Measurements from ENCODE around the gene PILRB. TPM values are rescaled to one million over a fixed set of nuclear protein-coding genes. Genes with fewer than 3 reads are reported as not detected.
A peak's percentile ranks its signal among the peaks of the same experiment; 100 is the strongest.
"Not testable (repeated sequence)": the region's sequence is repeated elsewhere in the genome, so short reads cannot be mapped to it uniquely, and the experiment has no call there.

PILRB gene
- total RNA-seq, 1 donor from 2014 or later = 8.8 TPM

DNA sequence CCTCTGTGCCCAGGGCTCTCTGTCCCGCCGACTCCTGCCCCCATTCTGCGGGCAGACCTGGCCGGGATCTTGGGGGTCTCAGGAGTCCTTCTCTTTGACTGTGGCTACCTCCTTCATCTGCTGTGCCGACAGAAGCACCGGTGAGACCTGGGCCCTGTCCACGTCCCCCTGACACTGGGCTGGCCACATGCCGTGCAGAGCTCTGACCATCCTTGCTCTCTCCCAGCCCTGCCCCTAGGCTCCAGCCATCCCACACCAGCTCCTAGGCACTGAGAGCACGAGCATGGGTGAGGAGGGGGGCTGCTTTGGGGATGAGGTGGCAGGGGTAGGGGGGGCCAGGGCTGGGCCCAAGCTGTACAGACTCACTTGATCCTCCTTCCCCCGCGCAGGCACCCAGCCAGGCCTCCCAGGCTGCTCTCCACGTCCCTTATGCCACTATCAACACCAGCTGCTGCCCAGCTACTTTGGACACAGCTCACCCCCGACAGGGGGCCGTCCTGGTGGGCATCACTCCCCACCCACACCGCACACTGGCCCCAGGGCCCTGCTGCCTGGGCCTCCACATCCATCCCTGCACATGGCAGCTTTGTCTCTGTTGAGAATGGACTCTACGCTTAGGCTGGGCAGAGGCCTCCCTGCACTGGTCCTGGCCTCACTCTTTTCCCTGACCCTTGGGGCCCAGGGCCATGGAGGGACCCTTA, 4.8 kb upstream of the PILRB start:
- intact Hi-C loops (cut with DNase I) = no loop called here
- ATAC-seq (ENCODE audit: poor library complexity) (peak; percentile 8), DNase-seq (no peak)

DNA sequence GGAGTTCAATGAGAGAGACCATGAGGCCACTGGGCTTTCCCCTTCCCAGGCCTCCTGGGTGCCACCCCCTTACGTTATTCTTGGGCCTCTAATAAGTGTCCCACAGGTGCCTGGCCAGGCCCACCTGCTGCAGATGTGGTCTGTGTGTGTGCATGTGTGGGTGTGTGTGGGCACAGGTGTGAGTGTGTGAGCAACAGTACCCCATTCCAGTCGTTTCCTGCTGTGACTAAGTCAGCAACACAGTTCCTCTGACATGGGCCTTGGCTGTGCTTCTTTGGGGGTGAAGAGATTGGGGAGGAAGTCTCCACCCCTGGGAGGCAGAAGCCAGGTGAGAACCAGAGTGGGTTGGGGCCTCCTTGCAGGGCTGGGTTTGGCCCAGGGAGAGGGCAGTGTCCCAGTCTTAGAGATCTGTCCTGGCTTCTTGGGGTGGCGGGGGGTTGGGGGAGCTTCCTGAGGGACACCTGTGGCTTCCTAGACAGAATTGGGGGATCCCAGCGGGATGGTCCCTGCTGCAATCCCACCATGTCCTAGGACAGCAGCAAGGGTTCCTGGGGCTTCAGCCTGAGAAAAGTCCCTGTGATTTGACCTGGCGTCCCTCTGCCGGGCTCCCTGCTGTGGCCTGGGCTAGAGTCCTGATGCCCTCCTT, 4.1 kb upstream of the PILRB start:
- DNase-seq = no peak
- ATAC-seq (ENCODE audit: poor library complexity) = no peak
- intact Hi-C loops (cut with DNase I) = no loop called here

DNA sequence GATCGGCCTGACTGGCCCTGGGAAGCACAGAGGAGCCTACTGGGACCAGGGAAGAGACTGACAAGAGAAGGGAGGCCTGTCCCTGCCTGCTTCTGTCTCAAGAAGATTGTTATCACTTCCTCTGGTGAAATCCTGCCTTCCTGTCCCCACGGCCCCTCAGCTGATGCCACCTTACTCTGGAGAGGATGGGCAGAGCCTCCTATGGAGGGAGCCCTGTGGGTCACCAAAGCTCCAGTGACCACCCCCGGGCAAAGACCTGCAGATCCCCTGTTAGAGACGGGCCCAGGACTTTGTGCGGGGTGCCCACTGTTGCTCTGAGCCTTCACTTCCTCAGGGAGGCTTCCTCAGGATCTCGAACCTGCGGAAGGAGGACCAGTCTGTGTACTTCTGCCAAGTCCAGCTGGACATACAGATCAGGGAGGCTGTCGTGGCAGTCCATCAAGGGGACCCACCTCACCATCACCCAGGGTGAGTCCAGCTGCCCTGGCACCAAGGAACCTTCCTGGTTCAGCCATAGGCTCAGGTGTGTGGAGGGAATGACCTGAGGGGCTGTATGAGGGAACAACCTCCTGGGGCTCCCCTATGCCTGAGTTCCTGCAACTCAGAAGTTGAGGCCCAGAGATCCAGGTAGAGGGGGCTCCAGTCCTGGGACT, 1.4 kb upstream of the PILRB start:
- DNase-seq = no peak
- no peak for ATAC-seq (ENCODE audit: poor library complexity)
- intact Hi-C loops (cut with DNase I) = no loop called here

DNA sequence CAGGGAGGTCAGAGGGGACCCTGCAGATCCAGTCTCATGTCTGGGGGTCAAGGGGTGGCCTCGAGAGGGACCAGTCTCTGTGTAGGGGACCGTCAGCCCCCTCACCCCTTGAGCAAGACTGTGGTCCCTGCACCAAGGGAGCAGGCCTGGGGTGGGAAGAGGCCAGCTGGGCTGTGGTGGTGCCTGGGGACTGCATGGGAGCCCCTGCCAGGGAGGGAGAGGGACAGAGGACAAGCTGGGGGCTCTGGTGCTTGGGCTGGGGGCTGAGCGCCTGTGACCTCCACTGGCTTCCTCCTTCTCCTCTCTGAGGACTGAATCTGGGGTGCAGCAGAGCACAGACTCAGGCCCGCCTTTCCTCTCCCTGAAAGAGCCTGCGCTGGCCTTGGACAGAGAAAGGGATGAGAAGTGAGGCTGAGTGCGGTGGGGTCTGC, 771 bp upstream of the PILRB start:
- DNase-seq (no peak), ATAC-seq (ENCODE audit: poor library complexity) (no peak)

DNA sequence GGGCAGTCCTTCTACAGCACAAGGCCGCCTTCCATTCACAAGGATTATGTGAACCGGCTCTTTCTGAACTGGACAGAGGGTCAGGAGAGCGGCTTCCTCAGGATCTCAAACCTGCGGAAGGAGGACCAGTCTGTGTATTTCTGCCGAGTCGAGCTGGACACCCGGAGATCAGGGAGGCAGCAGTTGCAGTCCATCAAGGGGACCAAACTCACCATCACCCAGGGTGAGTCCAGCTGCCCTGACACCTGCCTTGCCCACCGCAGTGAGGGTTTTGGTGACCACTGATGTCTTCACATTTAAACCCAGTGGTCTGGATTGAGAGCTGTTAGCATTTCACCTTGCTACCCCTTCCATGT, 918 bp downstream of the PILRB start:
- no peak for DNase-seq
- ATAC-seq (ENCODE audit: poor library complexity) = no peak
- intact Hi-C loops (cut with DNase I) = no loop called here

More for the DNA sequence above, 771 bp upstream of the PILRB start:
- intact Hi-C loops (cut with DNase I) = no loop called here

DNA sequence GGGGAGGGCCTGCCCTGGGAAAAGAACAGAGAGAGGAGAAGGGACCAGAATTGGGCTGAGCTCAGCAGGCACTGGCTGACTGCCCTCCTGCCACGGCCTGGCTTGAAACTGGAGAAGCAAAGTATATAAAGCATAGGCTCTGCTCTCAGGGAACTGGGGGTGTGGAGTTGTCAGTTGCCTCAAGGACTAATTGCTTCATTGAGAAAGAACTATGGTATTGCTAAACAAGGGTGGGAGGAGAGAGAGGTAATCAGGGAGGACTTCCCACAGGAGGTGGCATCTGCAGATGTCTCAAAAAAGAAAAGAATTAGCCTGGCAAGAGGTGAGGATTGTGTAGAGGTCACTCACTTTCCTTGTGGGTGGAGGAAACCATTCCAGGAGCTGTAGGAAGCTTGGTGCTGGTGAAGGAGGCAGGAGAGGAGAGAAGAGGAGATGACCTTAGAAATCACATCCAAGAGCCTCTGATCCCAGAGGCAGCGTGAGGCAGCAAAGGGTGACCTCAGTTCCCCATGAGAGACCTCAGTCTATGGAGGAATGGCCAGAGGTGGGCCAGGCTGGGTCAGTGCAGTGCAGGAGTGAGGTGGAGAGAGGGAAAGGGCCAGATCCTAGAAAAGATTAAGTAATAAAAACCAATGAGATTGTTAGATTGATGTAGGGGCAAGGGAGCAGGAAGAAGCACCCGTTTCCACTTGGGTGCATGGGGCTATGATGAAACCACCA, 2.4 kb downstream of the PILRB start:
- DNase-seq (no peak), ATAC-seq (ENCODE audit: poor library complexity) (no peak)
- intact Hi-C loops (cut with DNase I) = no loop called here

DNA sequence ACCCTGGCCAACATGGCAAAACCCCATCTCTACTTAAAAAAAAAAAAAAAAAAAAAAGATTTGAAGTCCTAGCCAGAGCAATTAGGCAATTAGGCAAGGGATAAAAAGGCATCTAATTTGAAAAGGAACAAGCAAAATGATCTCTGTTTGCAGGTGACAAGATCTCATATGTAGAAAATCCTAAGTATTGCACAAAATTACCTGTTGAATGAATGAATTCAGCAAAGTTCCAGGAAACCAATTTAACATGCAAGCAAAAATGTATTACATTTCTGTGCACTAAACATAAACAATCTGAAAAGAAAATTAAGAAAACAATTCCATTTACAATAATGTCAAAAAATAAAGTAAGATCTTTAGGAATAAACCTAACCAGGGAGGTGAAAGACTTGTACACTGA, 5.2 kb downstream of the PILRB start:
- DNase-seq (no peak), ATAC-seq (ENCODE audit: poor library complexity) (no peak)
- intact Hi-C loops (cut with DNase I) = no loop called here

DNA sequence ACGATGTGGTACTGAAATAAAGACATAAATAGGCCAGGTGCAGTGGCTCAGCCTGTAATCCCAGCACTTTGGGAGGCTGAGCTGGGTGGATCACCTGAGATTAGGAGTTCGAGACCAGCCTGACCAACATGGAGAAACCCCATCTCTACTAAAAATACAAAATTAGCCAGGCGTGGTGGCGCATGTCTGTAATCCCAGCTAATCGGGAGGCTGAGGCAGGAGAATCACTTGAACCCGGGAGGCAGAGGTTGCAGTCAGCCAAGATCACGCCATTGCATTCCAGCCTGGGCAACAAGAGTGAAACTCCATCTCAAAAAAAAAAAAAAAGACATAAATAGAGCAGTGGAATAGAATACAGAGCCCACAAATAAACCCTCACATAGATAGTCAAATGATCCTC, 5.9 kb downstream of the PILRB start:
- intact Hi-C loops (cut with DNase I); ATAC-seq (ENCODE audit: poor library complexity); DNase-seq: not testable (repeated sequence)

DNA sequence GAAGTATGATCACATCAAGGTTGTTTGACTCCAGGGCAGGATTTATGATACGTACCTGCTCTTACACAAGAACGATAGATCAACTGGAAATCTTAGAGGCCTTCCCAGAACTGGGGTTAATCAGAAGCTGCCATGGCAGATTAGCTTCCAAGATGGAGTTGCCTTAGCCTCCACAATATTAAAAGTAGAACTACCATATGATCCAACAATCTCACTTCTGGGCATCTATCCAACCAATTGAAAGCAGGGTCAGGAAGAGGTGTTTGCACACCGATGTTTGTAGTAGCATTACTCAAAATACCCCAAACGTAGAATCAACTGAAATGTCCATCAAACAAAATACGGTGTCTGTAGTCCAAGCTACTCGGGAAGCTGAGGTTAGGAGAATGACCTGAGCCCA, 6.6 kb downstream of the PILRB start:
- DNase-seq (no peak), ATAC-seq (ENCODE audit: poor library complexity) (no peak)
- intact Hi-C loops (cut with DNase I) = no loop called here

DNA sequence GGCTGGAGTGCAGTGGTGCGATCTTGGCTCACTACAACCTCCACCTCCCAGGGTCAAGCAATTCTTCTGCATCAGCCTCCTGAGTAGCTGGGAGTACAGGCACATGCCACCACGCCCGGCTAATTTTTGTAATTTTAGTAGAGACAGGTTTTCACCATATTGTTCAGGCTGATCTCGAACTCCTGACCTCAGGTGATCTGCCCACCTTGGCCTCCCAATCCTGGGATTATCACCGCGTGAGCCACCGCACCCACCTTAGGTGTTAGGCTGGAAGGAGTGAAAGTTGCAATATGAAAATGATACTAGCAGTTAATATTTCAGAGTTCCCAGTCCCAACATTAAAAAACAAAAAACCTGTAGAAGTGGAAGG, 8.1 kb downstream of the PILRB start:
- DNase-seq; intact Hi-C loops (cut with DNase I); ATAC-seq (ENCODE audit: poor library complexity): not testable (repeated sequence)

DNA sequence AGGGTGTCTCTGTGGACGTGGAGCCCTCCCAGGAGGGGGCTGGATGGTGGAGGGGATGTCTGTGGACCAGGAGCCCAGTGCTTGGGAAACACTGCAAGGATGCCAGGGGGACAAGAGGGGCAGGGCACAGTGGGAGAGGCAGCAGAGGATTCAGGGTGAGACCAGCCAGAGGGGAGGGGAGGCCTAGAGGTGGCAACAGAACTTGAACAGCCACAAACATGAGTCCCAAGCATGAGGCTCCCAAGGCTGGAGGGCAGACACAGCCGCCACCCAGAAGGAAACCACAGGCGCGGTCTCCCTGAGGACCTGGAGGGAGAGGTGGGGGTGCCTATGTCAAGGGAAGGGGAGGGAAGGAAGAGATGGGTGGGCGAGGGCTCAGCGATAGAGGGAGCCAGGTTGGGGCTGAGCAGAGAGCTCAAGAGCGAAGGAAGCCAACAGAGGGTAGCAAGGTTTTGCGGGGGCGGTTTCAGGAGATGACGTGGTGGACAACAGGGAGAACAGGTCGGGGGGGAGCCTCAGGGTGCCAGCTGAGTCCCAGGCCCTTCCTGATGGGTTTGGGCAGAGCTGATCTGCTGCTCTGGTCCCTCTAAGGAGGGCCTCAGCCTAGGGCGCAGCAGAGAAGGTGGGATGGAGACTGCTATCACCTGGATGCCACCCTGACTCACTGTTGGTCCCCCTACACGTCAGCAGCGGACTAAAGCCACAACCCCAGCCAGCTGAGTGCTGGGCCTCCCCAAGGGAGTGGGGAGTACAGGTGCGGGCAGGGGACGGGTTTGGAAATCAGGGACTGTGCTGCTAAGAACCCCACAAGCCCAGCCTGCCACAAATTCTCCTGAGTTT, 8.7 kb downstream of the PILRB start:
- ATAC-seq (ENCODE audit: poor library complexity) (no peak), DNase-seq (no peak)
- intact Hi-C loops (cut with DNase I) = no loop called here

DNA sequence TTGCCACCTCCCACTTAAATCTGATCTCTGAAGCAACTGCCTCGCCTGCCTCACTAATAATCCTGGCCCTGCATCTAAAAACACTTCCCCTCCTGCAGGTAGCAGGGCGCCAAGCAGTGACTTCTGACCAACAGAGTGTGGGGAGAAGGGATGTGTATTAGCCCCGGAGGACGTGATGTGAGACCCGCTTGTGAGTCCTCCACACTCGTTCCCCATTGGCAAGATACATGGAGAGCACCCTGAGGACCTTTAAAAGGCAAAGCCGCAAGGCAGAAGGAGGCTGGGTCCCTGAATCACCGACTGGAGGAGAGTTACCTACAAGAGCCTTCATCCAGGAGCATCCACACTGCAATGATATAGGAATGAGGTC, 9.3 kb downstream of the PILRB start:
- DNase-seq (no peak), ATAC-seq (ENCODE audit: poor library complexity) (no peak)
- intact Hi-C loops (cut with DNase I) = no loop called here

DNA sequence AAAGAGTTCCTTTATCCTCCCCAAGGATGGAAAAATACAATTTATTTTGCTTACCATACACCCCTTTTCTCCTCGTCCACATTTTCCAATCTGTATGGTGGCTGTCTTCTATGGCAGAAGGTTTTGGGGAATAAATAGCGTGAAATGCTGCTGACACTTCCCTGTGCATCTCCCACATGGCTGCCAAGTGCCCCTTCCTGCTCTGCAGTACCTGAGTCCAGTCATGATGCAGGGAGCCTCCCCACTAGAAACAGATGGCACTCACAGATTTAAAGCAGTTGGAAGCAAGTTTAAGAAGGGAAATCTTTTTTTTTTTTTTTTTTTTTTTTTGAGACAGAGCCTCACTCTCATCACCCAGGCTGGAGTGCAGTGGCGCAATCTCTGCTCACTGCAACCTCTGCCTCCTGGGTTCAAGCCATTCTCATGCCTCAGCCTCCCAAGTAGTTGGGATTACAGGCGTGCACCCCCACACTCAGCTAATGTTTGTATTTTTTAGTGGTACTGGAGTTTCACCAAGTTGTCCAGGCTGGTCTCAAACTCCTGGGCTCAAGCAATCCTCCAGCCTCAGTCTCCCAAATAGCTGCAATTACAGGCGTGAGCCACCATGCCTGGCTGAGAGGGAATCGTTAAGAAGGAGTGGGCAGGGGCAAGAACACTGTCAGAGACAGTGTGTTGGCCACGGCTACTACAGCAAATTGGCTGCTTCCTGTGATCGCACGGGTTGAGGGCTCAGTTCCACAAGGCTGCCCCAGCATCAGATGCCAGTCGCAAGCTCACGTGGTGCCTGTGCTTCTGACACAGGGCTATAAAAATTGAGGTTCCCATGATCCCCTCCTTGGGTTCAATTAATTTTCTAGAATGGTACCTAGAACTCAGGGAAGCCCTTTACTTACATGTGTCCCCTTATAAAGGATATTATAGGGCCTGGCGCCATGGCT, 10.0 kb downstream of the PILRB start:
- ATAC-seq (ENCODE audit: poor library complexity) = no peak
- intact Hi-C loops (cut with DNase I) = no loop called here
- DNase-seq = no peak

DNA sequence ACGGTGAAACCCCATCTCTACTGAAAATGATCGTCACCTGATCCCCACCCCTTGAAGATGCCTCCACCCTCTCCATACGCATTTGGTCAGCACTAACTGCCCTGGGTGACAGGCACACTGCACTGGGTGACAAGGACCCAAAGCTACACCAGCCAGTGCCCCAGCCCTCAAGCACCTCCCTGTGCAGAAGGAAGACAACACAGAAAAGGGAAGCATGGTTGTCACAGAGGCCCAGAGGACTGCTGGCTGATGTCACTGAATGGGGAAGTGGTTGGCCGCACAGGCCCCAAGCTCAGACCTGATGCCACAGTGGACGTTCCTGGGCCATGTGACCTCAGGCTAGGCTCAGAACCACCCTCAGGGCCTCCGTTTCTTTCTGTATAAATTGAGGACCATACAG, 11.2 kb downstream of the PILRB start:
- intact Hi-C loops (cut with DNase I) = no loop called here
- ATAC-seq (ENCODE audit: poor library complexity) (peak; percentile 49), DNase-seq (peak; percentile 84)

DNA sequence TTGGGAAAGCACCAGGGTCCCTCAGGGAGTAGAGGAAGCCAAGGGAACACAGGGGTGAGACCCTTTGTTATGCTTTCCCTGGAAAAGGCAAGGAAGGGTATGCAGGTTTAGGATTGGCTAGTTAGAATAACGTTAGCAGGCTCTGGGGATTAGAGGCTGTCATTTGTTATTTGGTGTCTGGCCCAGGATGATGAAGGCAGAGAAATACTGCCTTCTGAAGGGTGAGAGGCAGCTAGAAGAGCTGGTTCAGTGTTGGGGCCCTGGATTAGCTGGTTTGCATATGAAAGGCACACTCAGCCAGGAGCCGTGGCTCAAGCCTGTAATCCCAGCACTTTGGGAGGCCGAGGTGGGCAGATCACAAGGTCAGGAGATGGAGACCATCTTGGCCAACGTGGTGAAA, 12.4 kb downstream of the PILRB start:
- intact Hi-C loops (cut with DNase I) = no loop called here

DNA sequence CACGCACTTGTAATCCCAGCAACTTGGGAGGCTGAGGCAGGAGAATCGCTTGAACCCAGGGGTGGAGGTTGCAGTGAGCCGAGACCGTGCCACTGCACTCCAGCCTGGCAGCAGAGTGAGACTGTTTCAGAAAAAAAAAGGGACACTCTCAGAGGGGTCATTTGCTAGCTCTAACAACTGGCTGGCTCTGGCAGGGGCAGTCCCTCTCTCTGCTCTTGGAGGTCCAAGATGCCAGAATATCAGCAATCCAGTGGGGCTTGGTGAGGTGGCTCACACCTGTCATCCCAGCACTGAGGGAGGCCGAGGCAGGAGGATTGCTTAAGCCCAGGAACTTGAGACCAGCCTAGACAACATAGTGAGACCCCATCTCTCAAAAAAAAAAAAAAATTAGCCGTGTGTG, 12.8 kb downstream of the PILRB start:
- intact Hi-C loops (cut with DNase I) = no loop called here
- DNase-seq = no peak
- ATAC-seq (ENCODE audit: poor library complexity) = no peak

More for the DNA sequence above, 12.4 kb downstream of the PILRB start:
- DNase-seq (no peak), ATAC-seq (ENCODE audit: poor library complexity) (no peak)

DNA sequence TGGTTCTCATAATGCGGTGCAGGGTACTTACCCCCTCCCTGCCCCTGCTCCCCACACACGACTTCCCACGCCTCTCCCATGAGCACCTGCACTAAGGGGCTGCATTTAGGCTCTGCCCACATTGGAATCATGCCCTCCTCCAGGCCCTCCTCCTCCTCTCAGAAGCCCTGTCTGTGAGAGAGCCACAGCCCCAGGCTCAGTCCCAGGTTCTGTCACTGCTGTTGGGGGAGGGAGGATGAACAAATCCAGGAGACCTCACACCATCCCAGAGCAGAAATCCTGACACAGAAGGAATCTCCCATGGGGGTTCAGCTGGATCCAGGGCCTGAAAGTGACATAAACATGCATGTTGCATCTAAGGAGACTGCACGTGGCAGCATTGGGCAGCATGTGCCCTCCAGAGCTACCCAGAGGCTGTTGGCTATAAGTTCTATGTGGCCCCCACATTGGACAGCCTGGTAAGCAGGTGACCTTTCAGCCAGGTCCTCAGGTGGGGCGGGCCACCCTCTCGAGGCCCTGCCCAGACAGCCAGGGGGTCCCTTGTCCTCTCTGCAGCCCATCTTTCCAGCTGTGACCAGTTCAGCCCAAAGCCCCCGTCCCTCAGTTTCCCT, 13.7 kb downstream of the PILRB start:
- intact Hi-C loops (cut with DNase I) = no loop called here
- no peak for DNase-seq
- ATAC-seq (ENCODE audit: poor library complexity) = no peak
